DMS79 treated with DMSO at 0.1 percent for 48 hours (cell line): ENCODE measurements around the gene DCAF4L1.

Experiments used
- DNase-seq: peaks from one replicate; lab custom pipeline; 2025; lab: John Stamatoyannopoulos, UW

The DCAF4L1 gene

GRCh38 chr4:41981456-41981855, at the start of gene DCAF4L1:
DCAF4L1 (plus strand) TSS chr4:41981756; CDS start chr4:41981793, 37 bp downstream.
- no peak for DNase-seq

GRCh38 chr4:41932988-41933387, 48.6 kb upstream of the DCAF4L1 start:
- no peak for DNase-seq

- DNase-seq = no peak
These were observed 47.5 kb upstream of the DCAF4L1 start for GRCh38 chr4:41933997-41934503.

GRCh38 chr4:41934514-41934900, 47.0 kb upstream of the DCAF4L1 start:
- DNase-seq = no peak

- DNase-seq = peak; percentile 77
These were observed 46.5 kb upstream of the DCAF4L1 start, which contains the start of gene TMEM33 for GRCh38 chr4:41934901-41935651. TMEM33 (plus strand) TSS chr4:41935429; CDS start chr4:41935485, 56 bp downstream.

- DNase-seq = no peak
These were observed 45.9 kb upstream of the DCAF4L1 start for GRCh38 chr4:41935652-41936021.

- DNase-seq = no peak
These were observed 42.4 kb upstream of the DCAF4L1 start for GRCh38 chr4:41939016-41939626.

- DNase-seq = no peak
These were observed 40.7 kb upstream of the DCAF4L1 start for GRCh38 chr4:41940834-41941233.

GRCh38 chr4:41943506-41943905, 38.0 kb upstream of the DCAF4L1 start:
- no peak for DNase-seq

- DNase-seq = no peak
These were observed 37.5 kb upstream of the DCAF4L1 start for GRCh38 chr4:41944089-41944488.

GRCh38 chr4:41949531-41949930, 32.0 kb upstream of the DCAF4L1 start:
- no peak for DNase-seq

GRCh38 chr4:41957634-41958033, 23.9 kb upstream of the DCAF4L1 start:
- no peak for DNase-seq

GRCh38 chr4:41963105-41963504, 18.5 kb upstream of the DCAF4L1 start:
- DNase-seq = no peak

- DNase-seq = no peak
These were observed 17.2 kb upstream of the DCAF4L1 start for GRCh38 chr4:41964401-41964800.

- DNase-seq = no peak
These were observed 14.2 kb upstream of the DCAF4L1 start for GRCh38 chr4:41967392-41967791.

GRCh38 chr4:41969671-41970070, 11.9 kb upstream of the DCAF4L1 start:
- DNase-seq = no peak

GRCh38 chr4:41975341-41975740, 6.2 kb upstream of the DCAF4L1 start:
- no peak for DNase-seq

- DNase-seq = peak; percentile 43
These were observed 4.6 kb upstream of the DCAF4L1 start for GRCh38 chr4:41976775-41977516.

- DNase-seq = no peak
These were observed 3.8 kb upstream of the DCAF4L1 start for GRCh38 chr4:41977709-41978108.

- no peak for DNase-seq
These were observed 1.2 kb downstream of the DCAF4L1 start for GRCh38 chr4:41982716-41983115.

GRCh38 chr4:41985151-41985550, 3.6 kb downstream of the DCAF4L1 start:
- DNase-seq = no peak

GRCh38 chr4:41989994-41990364, 8.4 kb downstream of the DCAF4L1 start:
- DNase-seq = no peak
